IMR-90 (cell line): ENCODE measurements around the gene GPX4. TPM values are rescaled to one million over a fixed set of nuclear protein-coding genes. Genes with fewer than 3 reads are reported as not detected.
"Not testable (repeated sequence)": the region's sequence is repeated elsewhere in the genome, so short reads cannot be mapped to it uniquely, and the experiment has no call there.

ENCODE experiments used
- ATAC-seq: fragments of 200-7000 bp; cut with Tn5 transposase; 2 replicates; pipeline ENCODE4 v1.9.1; 2020; ENCODE audit warnings: low read depth, mild to moderate bottlenecking, moderate library complexity
- BruUV-seq: library from RNA; stranded (reverse); fragments of 400-500 nt; replicated peaks from 2 replicates; lab custom pipeline; 2021; lab: Mats Ljungman, UMichigan
- CTCF ChIA-PET: fragments of 300-600 bp; formaldehyde crosslinking; extraction: SDS; loops from one replicate; lab custom pipeline; 2021; ENCODE audit warnings: antibody characterized with exemption; lab: Yijun Ruan, JAX
- POLR2A ChIA-PET: fragments of 300-600 bp; sonication (Branson Sonifier 250); formaldehyde crosslinking; loops from one replicate; lab custom pipeline; 2022; ENCODE audit warnings: antibody characterized with exemption; ENCODE audit not compliant: unreplicated experiment; lab: Charles Lee
- DNase-seq: peaks from one replicate; pipeline ENCODE4 v3.0.0; 2013
- H2AFZ ChIP-seq: replicated peaks from 2 replicates; pipeline ENCODE3; 2013; ENCODE audit warnings: low read length, mild to moderate bottlenecking; ENCODE audit not compliant: poor library complexity
- H2AK5ac ChIP-seq: 2 replicates; pipeline ENCODE4 v1.6.1; 2013; ENCODE audit warnings: low read depth, low read length, inconsistent platforms
- H2AK9ac ChIP-seq: replicated peaks from 2 replicates; pipeline ENCODE3; 2013; ENCODE audit warnings: mild to moderate bottlenecking, low read depth, low read length, moderate library complexity; ENCODE audit not compliant: poor library complexity
- H2BK120ac ChIP-seq: 2 replicates; pipeline ENCODE4 v1.6.1; 2013; ENCODE audit warnings: low read depth, low read length, inconsistent platforms
- H2BK15ac ChIP-seq: 3 replicates; pipeline ENCODE4 v1.6.1; 2013; ENCODE audit warnings: low read depth, low read length, inconsistent platforms
- H2BK20ac ChIP-seq: 2 replicates; pipeline ENCODE4 v1.6.1; 2013; ENCODE audit warnings: low read depth, mild to moderate bottlenecking, inconsistent platforms, low read length, moderate library complexity
- H2BK5ac ChIP-seq: 2 replicates; pipeline ENCODE4 v1.6.1; 2013; ENCODE audit warnings: mild to moderate bottlenecking, low read depth, low read length, inconsistent platforms; ENCODE audit not compliant: poor library complexity, severe bottlenecking
- H3K14ac ChIP-seq: replicated peaks from 2 replicates; pipeline ENCODE4 v1.6.1; 2013; ENCODE audit warnings: low read depth, low read length, inconsistent platforms
- H3K18ac ChIP-seq: 2 replicates; pipeline ENCODE4 v1.6.1; 2013; ENCODE audit warnings: low read depth, low read length, control low read depth
- H3K23ac ChIP-seq: 2 replicates; pipeline ENCODE4 v1.6.1; 2013; ENCODE audit warnings: low read depth, low read length, inconsistent platforms
- H3K27ac ChIP-seq: 2 replicates; pipeline ENCODE4 v1.5.1; 2013; ENCODE audit warnings: mild to moderate bottlenecking, control low read depth, low read length; ENCODE audit not compliant: insufficient read depth
- H3K27me3 ChIP-seq: 2 replicates; pipeline ENCODE4 v1.6.1; 2013; ENCODE audit warnings: low read length; ENCODE audit not compliant: control insufficient read depth, insufficient read depth
- H3K36me3 ChIP-seq: 2 replicates; pipeline ENCODE4 v1.6.1; 2013; ENCODE audit warnings: low read length, mixed read lengths; ENCODE audit not compliant: control insufficient read depth, insufficient read depth
- H3K4ac ChIP-seq: 2 replicates; pipeline ENCODE4 v1.6.1; 2013; ENCODE audit warnings: low read depth, low read length, inconsistent platforms
- H3K4me1 ChIP-seq: 2 replicates; pipeline ENCODE4 v1.6.1; 2013; ENCODE audit warnings: low read length, mixed read lengths; ENCODE audit not compliant: control insufficient read depth, insufficient read depth
- H3K4me2 ChIP-seq: 2 replicates; pipeline ENCODE4 v1.6.1; 2013; ENCODE audit warnings: low read depth, mild to moderate bottlenecking, control low read depth, low read length, moderate library complexity
- H3K4me3 ChIP-seq: 2 replicates; pipeline ENCODE4 v1.5.1; 2013; ENCODE audit warnings: low read depth, mild to moderate bottlenecking, control low read depth, low read length, moderate library complexity; ENCODE audit not compliant: insufficient read depth
- H3K56ac ChIP-seq: 2 replicates; pipeline ENCODE4 v1.6.1; 2013; ENCODE audit warnings: low read length, inconsistent platforms; ENCODE audit not compliant: insufficient read depth; ENCODE audit errors: extremely low read depth
- H3K79me1 ChIP-seq, 2 experiments: 2 replicates each; pipeline ENCODE4 v1.6.1; 2013; ENCODE audit warnings: low read length in 2 of 2, inconsistent platforms in 1 of 2, low read depth in 1 of 2
- H3K9ac ChIP-seq: 2 replicates; pipeline ENCODE4 v1.6.1; 2013; ENCODE audit warnings: low read depth, low read length, control low read depth
- H3K9me1 ChIP-seq: 2 replicates; pipeline ENCODE4 v1.6.1; 2013; ENCODE audit warnings: low read length, inconsistent platforms; ENCODE audit not compliant: insufficient read depth
- H3K9me3 ChIP-seq: 2 replicates; pipeline ENCODE4 v1.6.1; 2013; ENCODE audit warnings: low read length; ENCODE audit not compliant: control insufficient read depth, insufficient read depth
- H4K20me1 ChIP-seq: 2 replicates; pipeline ENCODE4 v1.6.1; 2013; ENCODE audit warnings: low read length, inconsistent platforms; ENCODE audit not compliant: insufficient read depth
- H4K5ac ChIP-seq: 2 replicates; pipeline ENCODE4 v1.6.1; 2013; ENCODE audit warnings: mild to moderate bottlenecking, low read depth, low read length, control low read depth
- H4K8ac ChIP-seq, 2 experiments: 2 replicates each; pipeline ENCODE4 v1.6.1; 2013; ENCODE audit warnings: low read depth in 2 of 2, low read length in 2 of 2, control low read depth in 1 of 2, inconsistent platforms in 1 of 2
- H4K91ac ChIP-seq: 2 replicates; pipeline ENCODE4 v1.6.1; 2013; ENCODE audit warnings: low read depth, low read length, inconsistent platforms; ENCODE audit not compliant: insufficient read depth
- CHD1 ChIP-seq: IDR thresholded peaks from 2 replicates; pipeline ENCODE4 v1.6.1; 2012; ENCODE audit warnings: low read depth, low read length, improper control_type of control experiment
- FOS ChIP-seq: fragments of 150-350 bp; IDR thresholded peaks from 2 replicates; pipeline ENCODE4 v1.6.1; 2016; ENCODE audit warnings: low read depth, low read length
- MAFK ChIP-seq: IDR thresholded peaks from 2 replicates; pipeline ENCODE4 v1.6.1; 2012; ENCODE audit warnings: low read depth, low read length, improper control_type of control experiment
- NFE2L2 ChIP-seq: fragments of 150-350 bp; IDR thresholded peaks from 2 replicates; pipeline ENCODE4 v1.6.1; 2016; ENCODE audit warnings: low read depth, mild to moderate bottlenecking, low read length
- RAD21 ChIP-seq: IDR thresholded peaks from 2 replicates; pipeline ENCODE4 v1.6.1; 2012; ENCODE audit warnings: low read length, improper control_type of control experiment
- USF2 ChIP-seq: fragments of 150-350 bp; IDR thresholded peaks from 2 replicates; pipeline ENCODE4 v1.6.1; 2017; ENCODE audit warnings: mild to moderate bottlenecking, antibody characterized with exemption, low read length, low read depth
- WGBS, 2 experiments: methylation state at CpG; one replicate each; pipeline versions ENCODE4 v1.1.5 to v1.1.7; 2013; ENCODE audit warnings: missing lambda C conversion rate in 2 of 2; ENCODE audit not compliant: insufficient read length in 1 of 2; ENCODE audit errors: extremely low coverage in 2 of 2; 5-methylcytosine and 5-hydroxymethylcytosine counted together
- dilution Hi-C: fragments of 300-500 bp; cut with HindIII; formaldehyde crosslinking; loops from one replicate; pipeline ENCODE4 v1.14.3; 2018; ENCODE audit warnings: low sequenced_read_pairs; ENCODE audit not compliant: unreplicated experiment
- in situ Hi-C: fragments of 300-500 bp; cut with MboI; formaldehyde crosslinking; loops from 3 replicates; pipeline ENCODE4 v1.14.3; 2019; ENCODE audit warnings: low sequenced_read_pairs, inconsistent platforms, mixed read lengths
- intact Hi-C: fragments of 100-400 bp; cut with micrococcal nuclease; formaldehyde crosslinking; loops from 2 replicates; pipeline ENCODE4 v1.10.0; 2022
- polyA plus RNA-seq, 3 experiments: library from polyadenylated mRNA; depleted of rRNA; stranded (reverse); fragments of >200 nt; gene quantifications; 2 replicates each; pipeline ENCODE4 v1.2.3, GENCODE V29; 2012; ENCODE audit warnings: low replicate concordance in 1 of 3
- total RNA-seq: library from RNA; depleted of rRNA; stranded (reverse); fragments of >200 nt; gene quantifications from 2 replicates; pipeline ENCODE4 v1.2.3, GENCODE V29; 2012

Gene GPX4
- total and polyA plus RNA-seq, 2 of the 4 experiments (the other 2 are of a cell fraction) = 357 to 1,083 TPM

GRCh38 chr19:1113986-1114483 lies 10.2 kb downstream of the GPX4 start:
- H2BK5ac ChIP-seq = peak overlapping the region; percentile 85
- no TSS peak for BruUV-seq
- 0 out of 2 replicates have a peak overlapping the region, but pooled peaks have one; percentile 29 for H2BK120ac ChIP-seq
- H3K4me1 ChIP-seq = peaks cover 11% of the 10 kb centered on the region
- dilution Hi-C loops (no loop called here), in situ Hi-C loops (no loop called here), intact Hi-C loops (loop anchor here (2.0 to 5.0 kb wide), 2 partner anchors 63 to 78 kb away; no protein-coding TSS in a partner anchor)
- ChIA-PET CTCF (interaction anchor here (0.6 to 1.5 kb wide), 12 partner anchors 9 to 161 kb away, joined by 3 to 12 read pairs (median 4); partner anchors contain the start of genes CBARP, FAM174C and SBNO2), POLR2A (interaction anchor here (0.5 kb wide), 1 partner anchor 15 kb away, joined by 6 read pairs; no protein-coding TSS in a partner anchor)
- no peaks in the 10 kb centered on the region for H3K9me1 ChIP-seq
- no peak overlapping the region for H4K5ac ChIP-seq
- 0 out of 2 replicates have a peak overlapping the region, but pooled peaks have one; percentile 35 for H3K9ac ChIP-seq
- no peak overlapping the region for H2BK20ac ChIP-seq
- no peak overlapping the region for H3K4me2 ChIP-seq
- ATAC-seq (no peak), DNase-seq (no peak)
- H2AK9ac ChIP-seq = peak overlapping the region; percentile 97
- no peak overlapping the region for H3K18ac ChIP-seq
- no peak overlapping the region for H3K23ac ChIP-seq
- H3K14ac ChIP-seq = no peak overlapping the region
- H3K4ac ChIP-seq = peak overlapping the region; percentile 86
- no peak overlapping the region for H3K4me3 ChIP-seq
- peak overlapping the region in 1 of 2 experiments; percentile 72; a peak in 2 of 4 replicates for H4K8ac ChIP-seq
- peaks cover 80% of the 10 kb centered on the region for H3K36me3 ChIP-seq
- H3K27me3 ChIP-seq = no peaks in the 10 kb centered on the region
- peak overlapping the region; percentile 74; the same call in 1 of the 2 replicates for H3K27ac ChIP-seq
- H4K20me1 ChIP-seq = peaks cover 25% of the 10 kb centered on the region
- H4K91ac ChIP-seq = no peak overlapping the region
- 85% methylated on average over 15 of the region's 25 CpGs; no CpG with 5 or more reads in 1 of the 2 experiments for WGBS, 2 experiments
- H3K9me3 ChIP-seq = no peaks in the 10 kb centered on the region
- H3K56ac ChIP-seq = no peak overlapping the region
- peaks cover 11 to 23% of the 10 kb centered on the region in 2 experiments for H3K79me1 ChIP-seq
- peak overlapping the region; percentile 51 for H2AFZ ChIP-seq
- no peak for TF ChIP-seq MAFK
- no peak for TF ChIP-seq NFE2L2
- no peak for TF ChIP-seq FOS
- no peak for TF ChIP-seq RAD21
- TF ChIP-seq USF2 = no peak
- TF ChIP-seq CHD1 = no peak
- peak overlapping the region; percentile 90; the same call in 1 of the 2 replicates for H2AK5ac ChIP-seq
- no peak overlapping the region for H2BK15ac ChIP-seq

- H4K8ac ChIP-seq, BruUV-seq, H4K5ac ChIP-seq, H3K27ac ChIP-seq, in situ Hi-C loops, H2AK5ac ChIP-seq, CTCF ChIA-PET, H3K9me3 ChIP-seq, H3K27me3 ChIP-seq, H3K4me2 ChIP-seq, H2AK9ac ChIP-seq, H2BK20ac ChIP-seq, H3K18ac ChIP-seq, H4K91ac ChIP-seq, H2BK5ac ChIP-seq, H3K9me1 ChIP-seq, H3K4me3 ChIP-seq, H3K56ac ChIP-seq, H2BK15ac ChIP-seq, H3K23ac ChIP-seq, H2AFZ ChIP-seq, dilution Hi-C loops, H3K4ac ChIP-seq, H2BK120ac ChIP-seq, H3K14ac ChIP-seq, H3K9ac ChIP-seq, DNase-seq, ATAC-seq: not testable (repeated sequence)
- Histone ChIP-seq H3K4me1 (peaks cover 11% of the 10 kb centered on the region), H4K20me1 (peaks cover 26% of the 10 kb centered on the region), H3K79me1 (peaks cover 11 to 26% of the 10 kb centered on the region in 2 experiments), H3K36me3 (peaks cover 81% of the 10 kb centered on the region)
- POLR2A ChIA-PET = interaction anchor here (0.6 kb wide), 1 partner anchor 86 kb away, joined by 16 read pairs; no protein-coding TSS in a partner anchor
- intact Hi-C loops = loop anchor here (5.0 kb wide), 1 partner anchor 78 kb away; no protein-coding TSS in a partner anchor
- no CpG with 5 or more reads among the region's 9 CpGs for WGBS, 2 experiments
Observed at GRCh38 chr19:1114728-1115127, 10.9 kb downstream of the GPX4 start.
